ENCODE data around the gene KIF5C. TPM values are rescaled to one million over a fixed set of nuclear protein-coding genes. Genes with fewer than 3 reads are reported as not detected.

The KIF5C gene
- total RNA-seq, 1 experiment from 2014 or later, result 10.7 TPM

Other genes with a start within 250 kb of the KIF5C start
- 10.8 and 16.7 TPM in 2 replicates for gene EPC2, start 230.5 kb upstream of the KIF5C start, total RNA-seq (2014; rRNA removed; shearing (Covaris generic))
- 21.3 and 28.7 TPM in 2 replicates for gene LYPD6B, start 163.5 kb downstream of the KIF5C start, total RNA-seq (2014; rRNA removed; shearing (Covaris generic))

All from G401 (cell line).